GM19193 (cell line): ENCODE results near the gene NFIC.

Experiments used
- POLR2A ChIP-seq: IDR thresholded peaks from 4 replicates; pipeline ENCODE4 v1.6.1; 2011; ENCODE audit not compliant: insufficient read depth, insufficient read length; ENCODE audit errors: extremely low read depth

Gene NFIC

DNA sequence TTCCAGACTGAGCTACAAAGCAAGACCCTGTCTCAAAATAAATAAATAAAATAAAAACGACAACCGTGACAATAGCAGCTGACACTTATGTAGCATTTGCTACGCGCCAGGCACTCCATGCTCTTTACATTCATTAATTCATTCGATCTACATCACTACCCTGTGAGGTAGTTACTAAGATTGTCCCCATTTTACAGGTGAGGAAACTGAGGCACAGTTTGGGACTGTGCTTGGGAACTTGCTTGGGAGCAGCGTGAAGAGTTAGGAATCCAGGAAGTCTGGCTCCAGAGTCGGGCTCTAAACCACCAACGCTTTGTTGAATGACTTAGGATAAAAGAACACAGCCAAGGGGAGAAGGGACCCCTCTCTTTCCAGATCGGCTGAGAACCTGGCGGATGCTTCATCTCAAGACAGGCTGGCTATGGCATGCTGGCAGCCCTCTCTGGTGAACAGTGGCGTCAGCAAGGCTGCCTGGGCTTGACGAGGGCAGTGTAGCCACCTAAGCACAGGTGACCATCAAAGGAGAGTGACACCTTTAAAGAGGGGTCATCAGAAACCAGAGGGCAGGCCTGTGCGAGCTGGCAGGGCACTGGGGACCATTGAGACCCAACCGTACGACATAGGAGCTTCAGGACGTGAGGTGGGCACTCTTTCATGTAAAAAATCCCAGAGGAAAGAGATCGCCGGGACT, 133.5 kb downstream of the NFIC start:
- no peak for TF ChIP-seq POLR2A

DNA sequence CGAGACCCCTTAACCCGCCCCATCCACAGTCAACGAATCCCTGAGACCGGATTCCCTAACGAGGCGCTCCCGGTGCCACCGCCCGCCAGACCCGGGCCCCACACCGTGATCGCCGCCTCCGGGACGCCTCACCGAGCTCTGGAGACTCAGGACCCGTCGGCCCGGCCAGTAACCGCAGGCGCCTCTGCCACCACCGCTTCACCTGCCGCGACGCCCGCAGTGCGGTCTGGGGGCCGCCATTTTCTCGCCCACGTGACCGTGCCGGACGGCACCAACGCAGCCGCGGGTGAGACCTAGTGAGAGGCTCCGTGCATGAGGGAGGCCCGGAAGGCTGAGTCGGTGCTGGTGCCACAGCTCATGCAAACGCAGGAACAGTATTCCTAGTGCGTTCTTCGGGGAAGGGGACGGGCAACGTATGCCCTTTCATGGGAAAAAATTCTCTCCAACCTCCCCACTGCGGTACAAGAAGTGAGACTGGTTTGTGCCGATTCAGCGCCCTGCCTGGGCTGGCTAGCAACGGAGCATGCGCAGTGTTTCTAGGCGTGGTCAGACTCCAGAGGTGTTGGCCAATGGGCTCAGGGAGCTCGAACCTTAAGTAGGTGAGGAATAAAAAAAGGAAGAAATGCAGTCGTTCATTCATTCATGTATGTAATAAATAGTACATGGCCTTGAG, 134.2 kb downstream of the NFIC start, which contains the start of gene DOHH:
Gene DOHH, minus strand, starts transcription at position 246 of the 673 bp plus-strand sequence. CDS start 3,860 bp downstream, outside the sequence.
- peak; percentile 88 for TF ChIP-seq POLR2A

DNA sequence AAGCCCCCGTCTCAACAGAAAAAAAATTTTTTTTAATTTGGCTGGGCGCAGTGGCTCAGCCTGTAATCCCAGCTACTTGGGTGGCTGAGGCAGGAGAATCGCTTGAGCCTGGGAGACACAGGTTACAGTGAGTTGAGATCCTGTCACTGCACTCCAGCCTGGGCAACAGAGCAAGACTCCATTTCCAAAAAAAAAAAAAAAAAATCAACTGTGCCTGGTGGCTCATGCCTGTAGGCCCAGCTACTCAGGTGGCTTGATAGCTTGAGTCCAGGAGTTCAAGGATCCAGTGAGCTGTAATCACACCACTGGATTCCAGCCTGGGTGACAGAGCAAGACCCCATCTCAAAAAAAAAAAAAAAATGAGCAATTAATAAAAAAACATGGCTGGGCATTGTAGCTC, 135.4 kb downstream of the NFIC start:
- TF ChIP-seq POLR2A, result no peak

- no peak for TF ChIP-seq POLR2A
Observed at GRCh38 chr19:3503036-3503572, 136.7 kb downstream of the NFIC start.

- TF ChIP-seq POLR2A, result no peak
Observed at GRCh38 chr19:3504735-3505134, 138.4 kb downstream of the NFIC start.

DNA sequence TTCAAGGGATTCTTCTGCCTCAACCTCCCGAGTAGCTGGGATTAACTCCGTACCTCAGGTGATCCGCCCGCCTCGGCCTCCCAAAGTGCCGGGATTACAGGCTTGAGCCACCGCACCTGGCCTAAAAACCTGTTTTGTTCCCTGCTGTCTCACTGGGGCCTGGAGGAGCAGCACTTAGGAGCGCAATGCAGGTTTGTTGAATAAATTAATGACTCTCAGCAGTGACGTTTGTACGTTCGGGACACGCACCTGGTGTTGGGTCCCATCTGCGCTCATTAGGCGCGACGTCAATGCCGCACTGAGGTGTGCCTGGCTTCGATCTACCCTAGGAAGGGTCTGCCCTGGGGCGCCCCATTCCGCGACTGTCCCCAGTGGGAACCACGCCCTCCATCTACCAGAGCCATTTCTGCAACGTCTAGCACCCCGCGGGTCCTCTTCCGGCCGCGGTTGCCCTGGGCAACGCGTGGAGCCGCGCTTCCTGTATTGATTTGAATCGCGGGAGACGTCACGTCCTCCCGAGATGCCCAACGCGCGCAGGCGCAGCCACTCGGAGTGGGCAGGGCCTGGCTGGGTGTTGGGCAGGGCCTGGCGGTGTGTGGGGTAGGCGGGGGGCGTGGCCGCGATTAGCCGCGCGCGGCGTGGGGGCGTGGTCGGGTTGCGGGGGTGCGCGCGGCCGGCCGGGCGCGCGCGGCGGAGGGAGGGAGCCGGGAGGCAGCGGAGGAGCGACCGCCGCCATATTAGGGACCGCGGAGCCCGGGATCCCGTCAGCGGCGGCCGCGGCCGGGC, 139.4 kb downstream of the NFIC start, which contains the start of gene FZR1:
Gene FZR1, plus strand, starts transcription at position 714 of the 786 bp plus-strand sequence. CDS start 16,679 bp downstream, outside the sequence.
- peak; percentile 73 for TF ChIP-seq POLR2A

- TF ChIP-seq POLR2A, result no peak
Observed at GRCh38 chr19:3506384-3507340, 140.3 kb downstream of the NFIC start.

- no peak for TF ChIP-seq POLR2A
Observed at GRCh38 chr19:3507371-3508120, 141.2 kb downstream of the NFIC start.

- no peak for TF ChIP-seq POLR2A
Observed at GRCh38 chr19:3508771-3509535, 142.6 kb downstream of the NFIC start.

- no peak for TF ChIP-seq POLR2A
Observed at GRCh38 chr19:3509566-3509989, 143.2 kb downstream of the NFIC start.

- TF ChIP-seq POLR2A, result no peak
Observed at GRCh38 chr19:3510727-3511126, 144.3 kb downstream of the NFIC start.

DNA sequence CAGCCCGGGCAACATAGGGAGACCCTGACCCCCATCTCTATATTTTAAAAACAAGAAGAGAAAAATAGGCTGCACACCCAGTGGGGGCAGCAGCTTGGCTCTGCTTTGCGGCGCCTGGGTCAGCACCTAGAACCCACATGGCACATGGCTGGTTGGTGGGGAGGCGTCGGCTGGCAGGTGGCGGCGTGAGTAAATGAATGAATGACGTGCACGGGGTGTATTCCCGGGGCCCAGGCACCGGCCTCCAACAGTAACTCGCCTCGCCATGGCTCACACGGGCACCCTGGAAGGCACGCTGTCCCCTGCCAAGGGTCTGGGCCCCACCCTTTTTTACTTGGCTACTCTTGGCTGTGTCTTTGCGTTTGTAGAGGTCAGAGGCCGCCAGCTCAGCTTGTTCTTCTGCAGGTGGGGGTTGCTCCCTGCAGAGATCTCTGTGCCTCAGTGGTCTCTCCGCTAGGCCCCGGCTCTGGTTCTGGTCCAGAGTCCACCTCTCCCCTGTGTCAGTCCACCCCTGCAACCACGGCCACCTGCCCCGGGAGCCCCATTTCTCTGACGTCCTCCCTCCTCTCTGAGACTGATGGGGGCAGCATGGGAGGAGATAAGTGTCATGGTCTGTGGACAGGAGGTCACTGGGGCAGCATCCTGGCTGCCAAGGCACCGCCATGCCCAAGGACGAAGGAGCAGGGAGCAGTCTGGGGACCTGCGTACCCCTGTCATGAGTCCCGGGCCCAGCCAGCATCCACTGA, 145.3 kb downstream of the NFIC start:
- TF ChIP-seq POLR2A, result no peak

DNA sequence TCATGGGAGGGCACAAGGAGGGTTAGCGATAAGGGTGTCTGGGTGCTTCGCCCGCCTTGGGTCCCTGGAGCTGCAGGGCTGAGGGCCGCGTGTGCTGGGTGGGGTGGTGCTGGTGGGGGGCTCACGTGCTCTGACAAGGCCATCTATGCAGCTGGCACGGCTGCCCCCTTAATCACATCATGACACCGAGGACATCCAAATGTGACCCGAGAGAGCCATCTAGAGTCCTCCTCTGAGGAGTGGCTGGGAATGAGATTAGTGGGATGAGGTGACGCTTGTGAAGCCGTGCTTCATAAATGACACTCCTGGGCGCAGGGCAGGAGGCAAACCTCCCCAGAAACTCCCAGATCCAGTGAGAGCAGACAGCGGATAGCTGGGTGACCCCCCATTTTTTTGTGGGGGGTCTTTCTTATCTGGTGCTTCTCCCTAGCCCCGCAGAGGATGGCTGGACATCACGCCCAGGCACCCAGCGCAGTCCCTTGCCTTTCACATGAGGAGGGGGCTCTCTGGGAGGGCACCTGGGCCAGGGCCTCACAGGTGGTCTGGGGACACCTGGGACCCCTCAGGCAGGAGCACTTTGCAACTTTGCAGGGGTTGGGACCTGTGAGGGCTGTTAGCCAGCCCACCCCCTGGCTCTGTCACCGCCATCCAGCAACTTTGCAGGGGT, 146.3 kb downstream of the NFIC start:
- no peak for TF ChIP-seq POLR2A
